ENCODE measurements around the gene HEATR9.

Gene HEATR9

GRCh38 chr17:35901631-35902175 is 33.0 kb upstream of the HEATR9 start:
- H4K20me1 ChIP-seq (ENCODE audit: insufficient read depth, low read length): no peaks in the 10 kb centered on the region
- no peaks in the 10 kb centered on the region for H3K36me3 ChIP-seq (ENCODE audit: insufficient read depth, low read length)
- H3K9ac ChIP-seq (ENCODE audit: low read length): no peak overlapping the region

GRCh38 chr17:35900708-35901480 is 32.2 kb upstream of the HEATR9 start:
- Histone ChIP-seq H3K27me3 (ENCODE audit: insufficient read depth, low read length) (no peaks in the 10 kb centered on the region), H4K20me1 (ENCODE audit: insufficient read depth, low read length) (no peaks in the 10 kb centered on the region), H3K9me3 (ENCODE audit: low read length) (no peaks in the 10 kb centered on the region), H3K79me2 (ENCODE audit: insufficient read depth, low read length) (no peaks in the 10 kb centered on the region), H3K9me2 (ENCODE audit: low read depth, low read length) (no peaks in the 10 kb centered on the region), H2AFZ (ENCODE audit: low read length) (no peak overlapping the region), H3K36me3 (ENCODE audit: insufficient read depth, low read length) (no peaks in the 10 kb centered on the region), H3K4me3 (ENCODE audit: low read depth, low read length, poor library complexity, severe bottlenecking) (no peak overlapping the region), H3K9ac (ENCODE audit: low read length) (no peak overlapping the region), H3F3A (ENCODE audit: insufficient read depth, low read length) (no peaks in the 10 kb centered on the region), H3K27ac (ENCODE audit: low read depth, low read length, poor library complexity, severe bottlenecking) (no peak overlapping the region), H3K4me1 (ENCODE audit: insufficient read depth, low read length, severe bottlenecking) (no peaks in the 10 kb centered on the region), H3K4me2 (ENCODE audit: low read length) (no peak overlapping the region)
- TF ChIP-seq EZH2 (IDR thresholded peaks at IDR 0.05; ENCODE audit: borderline replicate concordance, low read length): no peak
- TF ChIP-seq, protein P1, sequence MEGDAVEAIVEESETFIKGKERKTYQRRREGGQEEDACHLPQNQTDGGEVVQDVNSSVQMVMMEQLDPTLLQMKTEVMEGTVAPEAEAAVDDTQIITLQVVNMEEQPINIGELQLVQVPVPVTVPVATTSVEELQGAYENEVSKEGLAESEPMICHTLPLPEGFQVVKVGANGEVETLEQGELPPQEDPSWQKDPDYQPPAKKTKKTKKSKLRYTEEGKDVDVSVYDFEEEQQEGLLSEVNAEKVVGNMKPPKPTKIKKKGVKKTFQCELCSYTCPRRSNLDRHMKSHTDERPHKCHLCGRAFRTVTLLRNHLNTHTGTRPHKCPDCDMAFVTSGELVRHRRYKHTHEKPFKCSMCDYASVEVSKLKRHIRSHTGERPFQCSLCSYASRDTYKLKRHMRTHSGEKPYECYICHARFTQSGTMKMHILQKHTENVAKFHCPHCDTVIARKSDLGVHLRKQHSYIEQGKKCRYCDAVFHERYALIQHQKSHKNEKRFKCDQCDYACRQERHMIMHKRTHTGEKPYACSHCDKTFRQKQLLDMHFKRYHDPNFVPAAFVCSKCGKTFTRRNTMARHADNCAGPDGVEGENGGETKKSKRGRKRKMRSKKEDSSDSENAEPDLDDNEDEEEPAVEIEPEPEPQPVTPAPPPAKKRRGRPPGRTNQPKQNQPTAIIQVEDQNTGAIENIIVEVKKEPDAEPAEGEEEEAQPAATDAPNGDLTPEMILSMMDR (IDR thresholded peaks at IDR 0.05; ENCODE audit: low read length): no peak

More at GRCh38 chr17:35901631-35902175, 33.0 kb upstream of the HEATR9 start:
- no peaks in the 10 kb centered on the region for H3K4me1 ChIP-seq (ENCODE audit: insufficient read depth, low read length, severe bottlenecking)
- H3F3A ChIP-seq (ENCODE audit: insufficient read depth, low read length): no peaks in the 10 kb centered on the region
- no peak overlapping the region for H3K4me3 ChIP-seq (ENCODE audit: low read depth, low read length, poor library complexity, severe bottlenecking)
- no peak overlapping the region for H3K4me2 ChIP-seq (ENCODE audit: low read length)
- no peaks in the 10 kb centered on the region for H3K79me2 ChIP-seq (ENCODE audit: insufficient read depth, low read length)
- no peaks in the 10 kb centered on the region for H3K9me2 ChIP-seq (ENCODE audit: low read depth, low read length)
- H2AFZ ChIP-seq (ENCODE audit: low read length): no peak overlapping the region
- no peak overlapping the region for H3K27ac ChIP-seq (ENCODE audit: low read depth, low read length, poor library complexity, severe bottlenecking)
- no peaks in the 10 kb centered on the region for H3K9me3 ChIP-seq (ENCODE audit: low read length)
- TF ChIP-seq, protein P1 (IDR thresholded peaks at IDR 0.05; ENCODE audit: low read length): no peak
- no peak for TF ChIP-seq EZH2 (IDR thresholded peaks at IDR 0.05; ENCODE audit: borderline replicate concordance, low read length)
- H3K27me3 ChIP-seq (ENCODE audit: insufficient read depth, low read length): no peaks in the 10 kb centered on the region

GRCh38 chr17:35900280-35900679 is 31.6 kb upstream of the HEATR9 start:
- no peak overlapping the region for H3K9ac ChIP-seq (ENCODE audit: low read length)
- no peaks in the 10 kb centered on the region for H3K36me3 ChIP-seq (ENCODE audit: insufficient read depth, low read length)
- H3K79me2 ChIP-seq (ENCODE audit: insufficient read depth, low read length): no peaks in the 10 kb centered on the region
- no peaks in the 10 kb centered on the region for H3K9me3 ChIP-seq (ENCODE audit: low read length)
- H2AFZ ChIP-seq (ENCODE audit: low read length): no peak overlapping the region
- no peaks in the 10 kb centered on the region for H4K20me1 ChIP-seq (ENCODE audit: insufficient read depth, low read length)
- H3K4me1 ChIP-seq (ENCODE audit: insufficient read depth, low read length, severe bottlenecking): no peaks in the 10 kb centered on the region
- no peaks in the 10 kb centered on the region for H3K9me2 ChIP-seq (ENCODE audit: low read depth, low read length)
- no peaks in the 10 kb centered on the region for H3F3A ChIP-seq (ENCODE audit: insufficient read depth, low read length)
- no peak overlapping the region for H3K4me3 ChIP-seq (ENCODE audit: low read depth, low read length, poor library complexity, severe bottlenecking)
- H3K27ac ChIP-seq (ENCODE audit: low read depth, low read length, poor library complexity, severe bottlenecking): no peak overlapping the region
- TF ChIP-seq EZH2 (IDR thresholded peaks at IDR 0.05; ENCODE audit: borderline replicate concordance, low read length): no peak
- TF ChIP-seq, protein P1 (IDR thresholded peaks at IDR 0.05; ENCODE audit: low read length): no peak
- H3K27me3 ChIP-seq (ENCODE audit: insufficient read depth, low read length): no peaks in the 10 kb centered on the region
- no peak overlapping the region for H3K4me2 ChIP-seq (ENCODE audit: low read length)
